CD4-positive, alpha-beta T cell treated with Interleukin-21 for 1 hour (primary cell): ENCODE data around the gene BRME1.

ENCODE experiments used
- DNase-seq: peaks from one replicate; pipeline ENCODE4 v3.0.0-alpha.2; 2020

The BRME1 gene

GRCh38 chr19:13843104-13843921 is 62.6 kb downstream of the BRME1 start:
- no peak for DNase-seq

DNA sequence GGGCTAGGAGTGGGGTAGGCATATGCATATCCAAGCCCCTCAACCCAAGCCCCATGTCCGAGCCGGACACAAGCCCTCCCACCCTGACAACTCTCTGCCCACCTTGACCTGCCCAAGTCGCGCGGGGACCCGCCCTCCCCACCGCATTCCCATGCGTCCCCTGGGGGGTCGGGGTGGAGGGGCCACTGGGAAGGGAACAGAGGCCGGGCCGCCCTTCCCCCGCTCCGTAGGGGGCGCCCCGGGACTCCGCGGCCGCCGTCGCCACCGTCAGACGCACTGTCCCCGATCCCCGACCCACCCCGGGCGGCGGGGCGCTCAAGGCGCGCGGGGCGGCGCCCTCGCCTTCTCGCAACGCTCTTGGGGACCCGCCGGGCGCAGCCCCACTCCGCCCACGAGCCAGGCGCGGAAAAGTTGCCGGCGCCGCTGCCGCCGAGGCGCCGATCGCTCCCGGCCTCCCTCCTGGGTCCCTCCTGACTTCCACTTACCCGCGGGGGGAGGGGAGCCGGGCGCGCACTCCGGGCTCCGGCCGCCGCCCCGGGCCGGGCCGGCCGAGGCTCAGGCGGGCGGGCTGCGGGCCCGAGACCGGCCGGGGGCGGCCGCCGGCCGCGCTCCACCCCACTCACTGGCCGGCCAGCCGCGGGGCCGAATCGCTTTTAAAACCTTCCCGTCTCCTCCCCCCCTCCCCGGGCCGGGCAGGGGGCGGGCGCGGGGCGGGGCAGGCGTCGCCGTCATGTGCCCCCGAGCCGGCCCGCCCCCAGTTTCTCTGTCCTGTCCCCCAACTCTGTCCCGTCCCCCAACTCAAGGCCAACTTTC is 63.4 kb downstream of the BRME1 start:
- DNase-seq, result peak; percentile 91

DNA sequence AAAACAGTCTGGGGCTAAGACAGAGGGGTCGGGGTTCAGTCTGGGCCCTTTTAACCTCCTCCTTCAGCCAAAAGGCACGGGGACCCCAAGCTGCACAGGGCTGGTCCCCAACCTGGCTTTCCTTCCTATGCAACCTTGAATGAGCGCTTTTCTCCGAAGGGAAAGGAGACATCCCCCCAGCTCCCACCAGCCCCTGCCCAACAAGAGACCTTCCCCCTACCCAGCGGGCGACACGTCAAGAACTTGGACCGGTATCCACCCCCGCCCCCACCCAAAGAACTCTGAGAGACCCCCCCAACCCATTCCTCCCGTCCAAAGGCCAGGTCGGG is 64.0 kb downstream of the BRME1 start:
- DNase-seq, result peak; percentile 70

DNA sequence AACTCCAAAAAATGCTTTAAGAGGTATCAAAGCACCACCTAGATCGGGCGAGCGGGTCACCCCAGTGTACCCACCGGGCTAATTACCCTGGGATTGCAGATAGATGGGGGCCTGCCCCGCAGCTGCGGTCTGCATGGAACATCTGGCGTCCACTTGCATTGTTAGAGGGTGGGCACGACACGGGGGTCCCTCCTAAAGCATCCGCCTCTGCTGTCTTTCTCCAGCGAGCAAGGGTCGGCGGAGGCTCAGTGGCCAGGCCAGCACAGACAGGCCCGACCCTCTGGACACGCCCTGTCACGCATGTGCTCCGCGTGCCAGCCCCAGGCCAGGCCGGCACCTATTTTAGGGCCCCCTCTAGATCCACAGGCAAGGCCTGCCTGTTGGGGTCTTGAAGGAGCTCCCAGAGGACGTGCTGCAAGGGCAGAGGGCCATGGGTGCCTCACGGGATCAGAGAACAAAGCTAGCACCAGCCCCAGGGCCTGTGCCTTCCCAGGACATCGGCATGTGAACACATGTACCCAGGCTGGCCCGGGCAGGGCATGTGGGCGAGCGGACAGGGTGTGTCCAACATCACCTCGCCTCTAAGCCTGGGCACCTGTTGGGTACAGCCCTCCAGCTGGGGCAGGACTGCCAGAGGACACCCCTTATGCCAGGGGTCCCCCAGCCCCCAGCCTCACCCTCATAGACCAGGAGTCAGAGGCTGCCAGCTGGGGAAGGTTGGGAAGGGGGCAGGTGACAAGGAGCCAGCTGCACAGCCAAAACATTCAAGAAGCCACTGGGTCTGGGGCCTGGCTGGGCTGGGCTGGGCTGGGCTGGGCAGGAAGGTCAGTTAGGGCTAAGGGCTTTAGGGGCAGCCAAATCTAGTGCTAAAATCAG is 64.6 kb downstream of the BRME1 start:
- DNase-seq, result peak; percentile 76

- peak; percentile 80 for DNase-seq
These were observed 65.4 kb downstream of the BRME1 start for GRCh38 chr19:13840305-13841085.

- DNase-seq, result no peak
These were observed 66.0 kb downstream of the BRME1 start for GRCh38 chr19:13839938-13840304.

GRCh38 chr19:13839130-13839937 is 66.6 kb downstream of the BRME1 start:
- peak; percentile 91 for DNase-seq

DNA sequence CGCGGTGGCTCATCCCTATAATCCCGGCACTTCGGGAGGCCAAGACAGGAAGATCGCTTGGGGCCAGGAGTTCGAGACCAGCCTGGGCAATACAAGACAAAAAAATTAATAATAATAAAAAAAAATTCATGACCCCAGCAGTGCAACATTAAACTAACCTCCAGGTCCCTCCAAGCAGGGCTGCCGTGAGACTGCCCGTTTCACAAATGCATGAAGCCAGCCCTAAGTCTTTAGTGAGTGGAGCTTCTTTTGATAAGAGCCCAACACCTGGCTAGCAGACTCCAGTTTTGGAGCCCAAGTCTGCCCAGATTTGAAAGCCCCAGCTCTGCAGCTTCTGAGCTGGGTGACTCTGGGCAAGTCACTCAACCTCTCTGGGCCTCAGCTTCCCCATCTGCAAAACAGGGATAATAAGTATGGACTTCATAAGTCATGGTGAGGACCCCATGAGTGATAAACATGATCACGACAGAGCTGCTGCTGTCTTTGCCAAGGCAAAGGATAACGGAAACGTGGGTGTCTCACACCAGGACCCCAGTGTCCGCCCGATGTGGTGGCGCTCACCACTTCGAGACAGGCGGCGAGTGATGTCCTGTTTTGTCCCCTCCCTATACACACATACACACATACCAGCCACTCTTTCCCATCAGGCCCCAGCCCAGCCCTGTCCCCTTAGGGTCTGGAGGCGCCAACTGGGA is 67.3 kb downstream of the BRME1 start:
- no peak for DNase-seq

DNA sequence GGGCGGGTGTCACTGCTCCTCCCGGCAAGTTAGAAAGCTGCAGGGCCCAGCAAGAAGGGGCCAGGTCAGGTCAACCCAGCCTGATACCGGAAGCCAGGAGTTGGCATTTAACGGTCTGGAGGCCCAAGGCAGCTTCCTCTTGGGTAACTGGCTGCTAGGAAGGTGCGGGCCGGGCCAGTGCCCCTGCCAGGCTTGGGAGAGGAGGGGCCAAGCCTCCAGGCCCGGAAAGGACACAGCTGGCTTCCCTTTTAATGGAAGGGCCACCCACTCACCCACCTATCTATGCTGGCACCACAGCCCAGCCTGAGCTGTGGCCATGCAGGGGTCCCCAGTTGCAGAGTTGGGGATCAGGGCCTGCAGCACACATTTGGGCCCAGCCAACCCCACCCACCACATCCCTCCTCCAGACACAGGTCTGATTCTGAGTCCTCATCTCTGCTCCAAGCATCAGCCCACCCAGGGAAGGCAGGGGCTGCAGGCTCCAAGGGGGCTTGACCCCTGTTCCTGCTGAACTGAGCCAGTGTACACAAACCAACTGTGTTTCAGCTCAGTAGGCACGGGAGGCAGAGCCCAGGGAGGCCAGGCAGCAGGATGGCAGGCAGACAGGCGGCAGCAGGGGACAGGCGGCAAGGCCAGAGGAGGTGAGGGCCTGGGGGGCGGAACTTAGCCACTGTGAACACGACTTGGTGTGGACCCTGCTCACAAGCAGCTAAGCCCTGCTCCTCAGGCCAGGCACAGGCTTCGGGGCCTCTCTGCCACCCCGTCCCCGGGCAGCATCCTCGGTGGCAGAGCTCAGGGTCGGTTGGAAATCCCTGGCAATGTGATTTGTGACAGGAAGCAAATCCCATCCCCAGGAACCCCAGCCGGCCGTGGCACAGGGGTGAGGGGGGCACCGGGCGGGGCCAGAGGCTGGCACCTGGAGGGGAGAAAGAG is 69.9 kb downstream of the BRME1 start:
- DNase-seq, result peak; percentile 68

DNA sequence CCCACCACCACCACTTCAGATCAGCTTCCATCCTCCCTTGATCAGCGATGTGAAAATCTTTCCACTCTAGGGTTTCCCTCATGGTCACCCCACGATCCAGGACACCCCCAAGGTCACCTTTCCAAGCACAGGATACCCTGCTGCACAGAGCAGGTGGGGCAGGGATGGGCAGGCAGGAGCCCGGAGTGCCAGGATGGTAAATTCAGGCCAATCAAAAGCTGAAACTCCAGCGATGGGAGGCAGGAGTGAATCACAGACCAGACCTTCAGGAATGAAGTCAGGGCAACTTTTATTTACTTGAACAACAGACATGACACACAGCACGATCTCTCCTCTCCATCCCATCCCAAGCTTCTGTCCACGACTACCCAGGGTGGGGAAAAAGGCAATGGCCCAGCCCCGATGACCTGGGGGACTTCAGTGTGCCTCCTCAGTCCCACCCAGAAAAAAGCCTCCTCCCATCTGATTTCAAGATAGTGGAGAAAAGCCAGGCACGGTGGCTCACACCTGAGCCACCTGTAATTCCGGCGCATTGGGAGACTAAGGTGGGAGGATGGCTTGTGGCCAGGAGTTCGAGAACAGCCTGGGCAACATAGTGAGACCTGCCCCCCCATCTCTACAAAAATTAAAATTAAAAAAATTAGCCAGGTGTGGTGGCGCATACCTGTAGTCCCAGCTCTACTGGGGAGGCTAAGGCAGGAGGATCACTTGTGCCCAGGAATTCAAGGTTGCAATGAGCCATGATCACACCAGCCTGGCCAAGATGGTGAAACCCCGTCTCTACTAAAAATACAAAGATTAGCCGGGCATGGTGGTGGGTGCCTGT is 71.5 kb downstream of the BRME1 start:
- DNase-seq, result peak; percentile 57

GRCh38 chr19:13833330-13834243 is 72.3 kb downstream of the BRME1 start:
- peak; percentile 96 for DNase-seq
